NCI-H524 treated with DMSO at 0.1 percent for 48 hours (cell line): ENCODE data around the gene FYB1.
"Not testable (repeated sequence)": the region's sequence is repeated elsewhere in the genome, so short reads cannot be mapped to it uniquely, and the experiment has no call there.

ENCODE experiments used
- DNase-seq: peaks from one replicate; lab custom pipeline; 2025; lab: John Stamatoyannopoulos, UW

The FYB1 gene, protein sequence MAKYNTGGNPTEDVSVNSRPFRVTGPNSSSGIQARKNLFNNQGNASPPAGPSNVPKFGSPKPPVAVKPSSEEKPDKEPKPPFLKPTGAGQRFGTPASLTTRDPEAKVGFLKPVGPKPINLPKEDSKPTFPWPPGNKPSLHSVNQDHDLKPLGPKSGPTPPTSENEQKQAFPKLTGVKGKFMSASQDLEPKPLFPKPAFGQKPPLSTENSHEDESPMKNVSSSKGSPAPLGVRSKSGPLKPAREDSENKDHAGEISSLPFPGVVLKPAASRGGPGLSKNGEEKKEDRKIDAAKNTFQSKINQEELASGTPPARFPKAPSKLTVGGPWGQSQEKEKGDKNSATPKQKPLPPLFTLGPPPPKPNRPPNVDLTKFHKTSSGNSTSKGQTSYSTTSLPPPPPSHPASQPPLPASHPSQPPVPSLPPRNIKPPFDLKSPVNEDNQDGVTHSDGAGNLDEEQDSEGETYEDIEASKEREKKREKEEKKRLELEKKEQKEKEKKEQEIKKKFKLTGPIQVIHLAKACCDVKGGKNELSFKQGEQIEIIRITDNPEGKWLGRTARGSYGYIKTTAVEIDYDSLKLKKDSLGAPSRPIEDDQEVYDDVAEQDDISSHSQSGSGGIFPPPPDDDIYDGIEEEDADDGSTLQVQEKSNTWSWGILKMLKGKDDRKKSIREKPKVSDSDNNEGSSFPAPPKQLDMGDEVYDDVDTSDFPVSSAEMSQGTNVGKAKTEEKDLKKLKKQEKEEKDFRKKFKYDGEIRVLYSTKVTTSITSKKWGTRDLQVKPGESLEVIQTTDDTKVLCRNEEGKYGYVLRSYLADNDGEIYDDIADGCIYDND

DNA sequence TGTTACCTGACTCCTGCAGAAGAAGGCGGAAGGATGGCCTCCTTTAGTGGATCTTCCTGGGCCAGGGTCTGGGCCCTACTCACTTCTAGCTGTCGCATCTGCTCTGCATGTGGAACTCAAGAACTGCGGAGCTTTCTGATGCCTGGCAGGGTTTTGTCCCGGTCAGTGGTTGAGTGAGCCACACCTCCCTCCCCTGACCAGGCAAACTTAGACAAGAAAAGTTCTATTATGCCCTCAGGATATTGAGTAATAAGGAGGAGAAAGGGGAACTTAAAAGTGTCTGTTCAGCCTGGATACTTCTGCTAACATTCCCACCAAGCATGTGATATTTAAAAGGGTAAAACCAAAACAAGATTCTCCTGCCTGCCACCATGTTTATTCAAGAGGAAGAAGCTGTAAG is at the start of gene FYB1:
FYB1 (minus strand) TSS at position 127 of the 400 bp plus-strand sequence. CDS start 16,603 bp downstream, outside the sequence.
- no peak for DNase-seq

DNA sequence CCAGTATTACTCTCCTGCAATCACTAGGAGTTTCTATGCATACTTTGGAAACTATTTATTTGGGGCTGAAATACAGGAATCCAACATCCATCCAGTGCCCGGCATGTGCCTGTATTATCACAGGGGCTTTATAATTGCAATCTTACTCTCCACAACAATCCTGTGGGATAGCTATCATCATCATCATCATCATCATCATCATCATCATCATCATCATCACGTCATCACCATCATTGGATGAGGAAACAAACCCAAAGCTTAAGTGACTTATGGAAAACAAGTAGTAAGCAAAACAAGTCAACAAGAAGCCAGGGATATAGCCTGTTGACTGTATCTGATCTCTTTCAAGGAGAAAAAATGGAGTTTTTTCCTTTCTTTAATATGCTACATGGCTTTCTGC is 47.8 kb upstream of the FYB1 start:
- no peak for DNase-seq

DNA sequence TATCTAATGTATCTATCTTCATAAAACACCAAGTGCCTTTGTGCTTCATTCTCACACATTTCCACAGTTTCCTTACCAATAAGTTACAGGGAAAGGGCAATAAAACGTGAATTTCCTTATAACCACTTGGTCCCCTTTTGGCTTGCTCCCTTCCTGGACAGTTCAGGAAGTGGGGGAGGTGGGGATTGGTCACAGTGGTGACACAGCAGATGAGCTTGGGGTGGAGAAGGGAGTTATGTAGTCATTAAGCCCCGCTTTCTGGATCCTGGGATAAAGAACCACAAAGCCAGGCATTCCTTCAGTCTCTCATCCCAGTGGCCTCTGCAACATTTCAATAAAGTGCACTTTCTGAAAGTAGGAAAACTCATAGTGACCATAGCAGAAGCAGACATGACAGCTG is 47.1 kb upstream of the FYB1 start:
- DNase-seq = no peak

DNA sequence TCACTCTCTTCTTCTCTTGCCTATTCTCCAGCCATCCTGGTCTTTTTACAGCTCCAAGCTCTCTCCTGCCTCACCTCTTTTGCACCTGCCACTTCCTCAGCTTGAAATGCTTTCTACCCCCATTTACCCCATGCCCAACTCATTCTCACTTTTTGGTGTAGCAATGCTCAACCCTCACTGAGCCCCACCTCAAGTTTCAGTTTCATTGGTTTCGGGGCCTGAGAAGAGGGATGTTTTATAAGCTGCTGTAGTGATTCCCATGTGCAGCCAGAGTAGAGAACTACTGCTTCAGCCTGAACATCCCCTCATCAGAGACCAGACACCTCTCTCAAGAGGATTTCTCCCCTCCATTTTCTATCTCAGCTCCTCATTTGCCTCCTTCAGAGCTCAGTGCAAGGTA is 45.2 kb upstream of the FYB1 start:
- no peak for DNase-seq

DNA sequence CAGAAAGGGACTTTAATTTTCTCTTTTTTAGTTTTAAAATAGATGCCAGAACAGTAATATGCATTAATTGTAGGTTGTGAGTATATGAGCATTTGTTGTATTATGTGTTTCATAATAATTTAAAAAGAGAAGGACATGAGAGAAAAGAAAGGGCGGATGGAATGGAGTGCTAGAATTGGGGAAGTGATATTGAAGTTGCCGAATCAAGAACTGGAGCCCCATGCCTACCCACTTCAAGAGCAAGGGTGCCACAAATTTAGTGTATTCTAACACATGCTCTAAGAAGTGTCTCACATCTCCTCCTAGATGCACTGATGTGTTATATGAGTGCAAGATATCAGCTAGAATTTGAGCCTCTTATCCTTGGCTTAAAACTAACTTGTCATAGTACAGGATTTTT is 43.6 kb upstream of the FYB1 start:
- no peak for DNase-seq

DNA sequence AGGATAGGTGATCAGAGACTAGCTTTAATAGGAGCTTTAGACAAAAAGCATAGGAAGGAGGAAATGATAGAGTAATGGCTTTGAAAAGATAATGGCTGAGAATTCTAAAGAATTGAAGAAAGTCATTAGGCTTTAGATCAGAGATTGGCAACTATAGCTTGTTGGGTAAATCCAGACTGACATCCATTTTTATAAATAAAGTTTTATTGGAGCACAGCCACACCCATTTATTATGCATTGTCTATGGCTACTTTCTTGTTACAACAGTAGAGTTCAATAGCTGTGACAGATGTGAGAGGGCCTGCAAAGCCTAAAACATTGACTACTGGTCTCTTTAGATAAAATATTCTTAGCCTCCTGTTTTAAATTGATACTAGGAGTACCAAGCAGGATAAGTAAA is 40.7 kb upstream of the FYB1 start:
- DNase-seq = no peak

DNA sequence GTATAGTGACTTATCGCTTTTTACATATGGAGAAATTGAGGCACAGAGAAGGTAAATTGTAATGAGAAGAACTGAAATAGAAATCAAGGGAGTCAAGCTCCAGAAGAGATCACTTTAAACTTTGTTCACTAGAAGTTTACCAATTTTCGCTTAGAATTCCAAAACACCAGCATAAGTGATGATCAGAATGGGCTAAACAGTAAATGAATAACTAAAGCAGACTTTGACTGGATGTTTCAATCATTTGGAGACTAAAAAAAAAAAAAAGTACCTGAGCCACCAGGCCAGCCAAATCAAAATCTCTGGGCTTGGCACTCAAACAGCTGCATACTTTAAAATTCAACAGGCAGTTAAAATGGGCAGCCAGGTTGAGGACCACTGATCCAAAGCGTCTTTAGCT is 38.2 kb upstream of the FYB1 start:
- DNase-seq = no peak

DNA sequence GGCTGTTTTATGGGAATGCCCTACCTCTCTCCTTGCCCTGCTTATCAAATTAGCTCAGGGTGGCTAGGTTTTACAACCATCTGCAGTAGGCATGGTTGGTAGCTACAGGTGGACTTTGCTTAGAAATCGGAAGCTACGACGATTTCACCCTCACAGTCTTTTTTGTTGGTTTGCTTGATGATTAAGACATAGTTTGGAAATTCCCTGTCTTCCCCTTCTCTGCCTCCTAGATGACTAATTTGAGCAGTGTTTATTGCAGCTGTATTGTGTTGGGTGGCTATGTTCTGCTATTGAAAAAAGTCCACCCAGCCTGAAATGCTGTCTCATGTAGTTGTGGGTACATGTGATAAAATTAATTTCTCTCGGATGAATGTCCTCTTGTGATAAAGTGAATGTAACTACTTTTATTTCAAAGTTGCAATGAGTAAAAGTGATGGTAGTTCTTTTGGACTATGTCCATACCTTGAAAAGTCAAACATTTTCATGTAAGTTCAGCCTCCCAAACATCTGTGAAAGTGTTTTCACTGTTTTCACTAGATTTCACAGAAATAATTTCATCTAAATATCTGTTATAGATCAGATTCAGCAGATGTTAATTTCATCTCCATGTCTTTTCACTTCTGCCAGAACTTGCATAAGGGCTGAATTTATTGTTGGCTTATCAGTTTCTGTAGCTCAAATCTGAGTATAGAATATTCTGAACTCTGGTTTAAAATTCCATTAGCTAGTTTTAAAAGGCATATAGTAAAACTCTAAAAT is 37.3 kb upstream of the FYB1 start:
- DNase-seq = no peak

DNA sequence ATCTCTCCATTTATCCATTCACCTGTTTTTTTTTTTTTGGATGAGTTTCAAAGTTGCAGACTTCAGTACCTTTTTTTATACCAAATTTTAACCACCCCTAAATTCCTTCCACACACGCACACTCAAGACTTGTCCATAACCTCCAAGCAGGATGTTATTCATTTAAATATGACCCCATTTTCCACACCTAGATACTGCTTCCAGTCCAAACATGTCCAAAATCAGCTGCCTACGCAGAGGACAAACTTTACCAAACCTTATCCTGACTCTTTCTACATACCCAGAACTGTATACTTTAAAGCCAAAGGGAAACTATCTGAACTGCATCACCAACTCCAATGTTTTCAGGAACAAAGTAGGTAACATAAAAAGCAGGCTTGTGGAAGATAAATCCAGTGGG is 36.0 kb upstream of the FYB1 start:
- no peak for DNase-seq

DNA sequence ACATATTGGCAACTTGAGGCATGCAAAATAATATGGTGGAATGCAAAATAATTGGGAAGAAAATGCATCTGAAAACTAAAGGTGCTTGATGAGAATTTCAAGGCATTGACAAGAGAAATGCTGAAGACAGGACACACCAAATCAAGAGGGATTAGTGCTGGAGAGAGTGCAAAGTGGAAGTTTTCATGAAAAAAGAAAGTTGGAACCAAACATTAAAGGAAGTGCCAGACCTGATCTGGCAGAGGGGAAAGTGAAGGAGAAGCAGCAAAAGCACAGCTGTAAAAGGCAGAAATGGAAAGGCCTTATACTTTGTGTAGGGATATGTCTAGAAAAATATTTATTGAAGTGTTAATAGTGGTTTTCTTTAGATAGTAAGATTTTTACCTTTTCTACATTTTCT is 35.3 kb upstream of the FYB1 start:
- no peak for DNase-seq

DNA sequence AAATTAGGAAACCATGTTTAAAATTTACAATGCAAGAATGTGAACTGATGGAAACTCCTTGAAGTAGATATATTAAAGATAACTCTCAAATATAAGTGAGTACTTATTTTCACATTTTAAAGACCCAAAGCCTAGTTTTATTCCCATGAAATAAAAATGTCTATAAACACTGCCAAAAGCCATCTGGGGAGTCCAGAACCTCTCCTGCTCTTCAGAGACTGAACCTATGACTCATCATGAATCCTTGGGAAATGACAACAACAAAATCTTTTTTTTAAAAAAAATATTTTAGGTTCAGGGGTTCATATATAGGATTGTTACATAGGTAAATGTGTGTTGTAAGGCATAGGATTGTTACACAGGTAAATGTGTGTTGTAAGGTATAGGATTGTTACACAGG is 33.8 kb upstream of the FYB1 start:
- DNase-seq = no peak

DNA sequence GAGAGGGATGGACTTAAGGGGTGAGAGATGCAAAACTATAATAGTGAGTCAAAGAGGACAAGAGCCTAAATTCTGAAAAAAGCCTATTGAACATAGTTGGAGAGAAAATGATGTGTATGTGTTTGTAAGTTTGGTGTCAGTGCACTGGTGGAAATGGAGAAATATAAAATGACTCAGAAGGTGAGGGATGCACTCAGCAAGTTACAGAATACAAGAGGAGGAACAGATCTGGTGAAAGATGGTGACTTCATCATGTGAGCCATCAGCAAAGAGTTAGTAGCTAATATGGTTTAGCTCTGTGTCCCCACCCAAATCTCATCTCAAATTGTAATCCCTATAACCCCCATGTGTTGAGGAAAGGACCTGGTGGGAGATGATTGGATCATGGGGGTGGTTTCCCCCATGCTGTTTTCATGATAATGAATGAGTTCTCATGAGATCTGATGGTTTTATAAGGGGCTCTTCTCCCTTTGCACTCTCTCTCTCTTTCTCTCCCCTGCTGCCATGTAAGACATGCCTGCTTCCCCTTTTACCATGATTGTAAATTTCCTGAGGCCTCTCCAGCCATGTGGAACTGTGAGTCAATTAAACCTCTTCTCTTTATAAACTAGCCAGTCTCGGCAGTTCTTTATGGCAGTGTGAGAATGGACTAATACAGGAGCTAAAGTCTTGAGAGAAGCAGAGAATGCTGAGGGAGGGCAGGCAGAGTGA is 30.4 kb upstream of the FYB1 start:
- DNase-seq = no peak

DNA sequence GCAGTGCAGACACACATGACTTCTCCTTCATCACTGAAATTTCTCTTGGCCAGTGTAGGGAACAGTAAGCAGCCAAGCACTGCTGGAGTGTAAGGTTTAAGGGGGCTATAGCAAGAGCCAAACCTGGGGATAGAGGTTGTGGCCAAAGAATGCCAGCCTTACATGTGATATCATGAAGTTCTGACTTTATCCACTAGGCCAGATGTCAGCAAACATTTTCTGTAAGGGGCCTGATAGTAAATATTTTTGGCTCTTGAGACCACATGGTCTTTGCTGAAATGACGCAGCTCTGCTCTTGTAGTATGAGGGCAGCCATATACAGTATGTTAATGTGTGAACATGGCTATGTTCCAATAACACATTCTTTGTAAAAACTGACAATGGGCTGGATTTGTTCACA is 29.7 kb upstream of the FYB1 start:
- no peak for DNase-seq

DNA sequence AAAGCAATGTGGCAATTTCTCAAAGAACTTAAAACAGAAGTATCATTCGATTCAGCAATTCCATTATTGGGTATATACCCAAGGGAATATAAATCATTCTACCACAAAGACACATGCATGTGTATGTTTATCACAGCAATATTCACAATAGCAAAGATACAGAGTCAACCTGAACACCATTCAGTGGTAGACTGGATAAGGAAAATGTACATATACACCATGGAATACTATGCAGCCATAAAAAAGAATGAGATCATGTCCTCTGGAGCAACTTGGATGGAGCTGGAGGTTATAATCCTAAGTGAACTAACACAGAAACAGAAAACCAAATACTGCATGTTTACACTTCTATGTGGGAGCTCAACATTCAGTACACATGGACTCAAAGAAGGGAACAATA is 21.4 kb upstream of the FYB1 start:
- no peak for DNase-seq

DNA sequence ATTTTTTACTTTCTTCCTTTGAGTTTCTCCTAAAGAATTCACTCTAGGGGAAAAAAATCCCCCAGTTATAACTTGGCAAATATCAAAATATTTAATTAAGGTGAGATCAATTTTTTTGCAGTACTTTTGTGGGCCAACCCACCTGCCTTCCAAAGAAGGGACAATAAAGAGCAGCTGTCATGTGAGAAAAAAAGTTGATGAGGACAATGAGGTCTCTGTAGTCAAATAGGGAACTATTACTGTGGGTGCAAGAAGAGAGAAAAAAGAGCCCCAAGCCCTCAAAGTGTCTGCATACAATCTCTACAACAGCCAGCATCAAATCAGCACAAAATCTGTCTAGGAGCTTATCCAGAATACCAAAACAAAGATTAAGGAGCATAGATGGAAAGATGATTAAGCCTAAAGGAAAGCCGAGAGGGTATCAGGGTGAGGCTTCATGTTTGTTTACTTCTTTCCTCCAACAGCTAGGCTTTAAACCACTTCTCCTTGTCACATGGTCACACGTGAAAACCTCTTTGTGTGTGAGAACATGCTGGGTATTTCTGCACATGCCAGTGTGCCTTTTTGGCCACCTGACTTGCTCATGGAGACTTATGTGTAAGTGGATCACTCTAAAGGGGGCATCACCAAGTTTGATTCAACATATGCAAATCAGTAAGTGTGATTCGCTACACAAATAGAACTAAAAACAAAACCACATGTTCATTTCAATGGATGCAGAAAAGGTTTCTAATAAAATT is 19.2 kb upstream of the FYB1 start:
- no peak for DNase-seq

DNA sequence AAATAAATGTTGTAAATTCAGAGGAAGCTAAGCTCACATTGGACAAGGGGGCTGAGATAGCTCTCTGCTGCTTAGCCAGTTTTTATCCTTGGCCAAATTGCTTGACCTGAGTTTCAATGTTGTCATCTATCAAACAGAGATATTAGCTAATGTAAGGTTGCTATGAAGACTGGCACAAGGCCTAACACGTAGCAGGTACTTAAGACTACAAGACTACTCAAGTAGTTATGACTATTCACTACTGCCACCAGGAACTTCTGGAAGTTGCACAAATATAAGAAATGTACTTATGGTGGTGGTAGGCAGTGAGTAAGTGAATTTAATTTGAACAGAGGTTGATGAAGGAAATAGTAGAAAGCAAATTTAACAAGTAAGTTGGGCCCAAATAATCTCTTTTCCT is 17.4 kb upstream of the FYB1 start:
- DNase-seq = no peak

DNA sequence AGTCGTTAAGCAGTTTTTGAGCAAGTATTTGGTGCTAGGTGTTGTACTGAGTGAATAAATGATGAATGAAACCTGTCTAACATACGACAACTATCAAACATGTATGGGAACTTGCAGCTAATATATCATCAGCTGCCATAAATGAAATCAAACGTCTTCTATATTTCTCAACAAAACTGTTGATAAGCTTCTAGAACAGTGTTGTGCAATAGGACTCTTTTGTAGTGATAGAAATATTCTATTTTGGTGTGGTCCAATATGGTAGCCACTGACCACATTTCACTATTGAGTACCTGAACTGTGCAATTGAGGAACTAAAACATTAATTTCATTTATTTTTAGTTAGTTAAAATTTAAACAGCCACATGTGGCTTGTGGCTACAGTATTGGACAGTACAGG is 16.3 kb upstream of the FYB1 start:
- no peak for DNase-seq

DNA sequence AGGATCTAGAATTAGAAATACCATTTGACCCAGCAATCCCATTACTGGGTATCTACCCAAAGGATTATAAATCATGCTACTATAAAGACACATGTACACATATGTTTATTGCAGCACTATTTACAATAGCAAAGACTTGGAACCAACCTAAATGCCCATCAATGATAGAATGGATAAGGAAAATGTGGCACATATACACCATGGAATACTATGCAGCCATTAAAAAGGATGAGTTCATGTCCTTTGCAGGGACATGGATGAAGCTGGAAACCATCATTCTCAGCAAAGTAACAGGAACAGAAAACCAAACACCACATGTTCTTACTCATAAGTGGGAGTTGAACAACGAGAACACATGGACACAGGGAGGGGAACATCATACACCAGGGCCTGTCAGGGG is 15.1 kb upstream of the FYB1 start:
- not testable (repeated sequence) for DNase-seq

DNA sequence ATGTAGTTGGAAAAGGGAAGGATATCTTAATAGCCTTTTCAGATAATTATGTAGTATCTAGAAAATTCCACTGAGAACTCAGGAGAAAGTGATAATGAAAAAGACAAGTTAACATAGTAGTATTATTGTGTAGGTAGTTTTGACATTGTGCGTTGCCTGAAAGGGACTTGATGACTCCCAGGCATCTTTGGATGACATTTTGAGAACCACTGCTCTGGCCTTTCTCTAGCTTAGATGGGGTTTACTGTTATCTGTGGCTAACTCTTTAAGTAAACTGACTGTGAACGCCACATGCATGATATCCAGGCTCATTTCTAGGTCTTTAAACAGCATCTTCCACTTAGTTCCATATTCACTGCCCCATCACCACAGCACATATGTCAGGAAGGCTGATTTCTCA is 14.4 kb upstream of the FYB1 start:
- no peak for DNase-seq

DNA sequence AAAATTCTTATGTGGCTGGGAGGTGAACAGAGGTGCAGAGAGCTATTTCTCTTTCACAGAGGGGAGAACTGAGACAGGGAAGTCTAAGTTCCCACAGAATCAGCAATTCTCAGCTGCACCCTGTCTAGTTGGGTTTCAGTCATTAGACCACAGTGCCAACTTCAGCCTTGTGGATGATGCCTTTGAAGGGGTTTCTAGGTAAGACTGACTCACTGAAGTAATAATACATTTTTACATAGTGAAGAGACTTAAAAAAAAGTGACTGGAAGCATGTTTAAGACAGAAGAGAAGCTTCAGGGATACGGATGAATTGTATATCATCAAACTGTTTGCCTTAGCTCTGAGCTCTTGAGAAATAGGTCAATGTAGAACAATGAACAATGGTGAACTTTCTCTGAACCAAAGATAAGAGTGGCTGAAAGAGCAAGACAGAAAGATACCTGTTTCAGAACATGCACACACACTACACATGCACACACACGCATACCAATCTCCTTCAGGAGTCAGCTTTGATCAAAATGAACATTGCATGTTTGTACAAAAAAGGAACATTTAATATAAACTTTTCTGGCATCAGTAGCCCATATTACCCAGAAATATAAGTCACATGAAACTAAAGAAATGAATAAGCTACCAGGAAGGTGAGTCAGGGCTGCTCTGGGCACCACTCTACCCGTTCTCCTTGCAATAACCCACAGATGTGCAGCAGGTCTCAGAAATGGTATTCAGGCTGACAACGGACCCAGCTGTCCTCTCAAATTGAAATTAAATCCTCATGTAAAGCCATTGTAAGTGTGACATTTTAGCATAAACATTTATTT is 12.6 kb upstream of the FYB1 start:
- DNase-seq = no peak
